Renal cortex interstitium (tissue), 11 donors: ENCODE data around the gene GARNL3. TPM values are rescaled to one million over a fixed set of nuclear protein-coding genes. Genes with fewer than 3 reads are reported as not detected.

Source experiments
- DNase-seq, 11 donors: peaks; one replicate each; pipeline ENCODE4 v3.0.0-alpha.2; 2013; ENCODE audit warnings: low read depth in 9 of 11, low spot score in 4 of 11; ENCODE audit errors: extremely low read depth in 1 of 11
- polyA plus RNA-seq, 3 donors: library from polyadenylated mRNA; unstranded; fragments of 120-200 nt; gene quantifications; one replicate each; pipeline ENCODE4 v1.2.1, GENCODE V29; 2013; ENCODE audit not compliant: insufficient read length in 3 of 3

The GARNL3 gene
- polyA plus RNA-seq, 3 donors, result 13.9 to 18.1 (median 16.1) TPM

DNA sequence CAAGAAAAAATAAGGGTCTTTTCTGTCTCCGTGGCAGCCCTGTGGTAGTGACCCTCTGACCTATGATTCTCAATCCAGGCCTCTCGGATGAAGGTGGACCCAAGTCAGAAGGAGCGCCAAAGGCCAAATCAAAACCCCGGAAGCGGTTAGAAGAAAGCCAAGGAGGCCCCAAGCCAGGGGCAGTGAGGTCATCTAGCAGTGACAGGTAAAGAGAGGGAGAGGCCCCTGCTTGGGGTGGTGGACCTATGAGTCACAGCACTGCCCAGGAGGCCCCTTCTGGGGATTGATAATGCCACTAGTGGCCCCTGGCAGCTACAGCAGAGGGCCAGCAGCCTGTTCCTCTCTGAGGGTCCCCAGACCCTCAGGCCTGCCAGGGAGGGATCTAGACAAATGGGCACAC, 126.0 kb downstream of the GARNL3 start:
- no peak for DNase-seq

DNA sequence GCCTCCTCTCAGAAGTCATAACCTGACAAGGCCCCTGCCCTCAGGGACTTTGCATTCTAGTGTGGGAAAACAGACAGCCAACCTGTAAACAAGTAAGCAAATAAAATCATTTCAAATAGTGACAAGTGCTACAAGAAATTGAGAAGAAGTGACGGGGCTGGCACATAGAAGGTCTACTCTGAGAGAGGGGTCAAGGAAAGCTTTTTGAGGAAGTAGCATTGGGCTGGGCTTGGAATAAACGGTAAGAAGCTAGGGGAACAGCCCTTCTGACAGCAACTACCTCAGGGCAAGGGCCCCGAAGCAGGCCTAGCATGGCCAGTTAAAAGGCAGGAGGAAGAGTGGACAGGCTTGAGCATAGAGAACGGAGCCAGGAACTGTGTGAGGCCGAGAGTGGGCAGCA, 127.6 kb downstream of the GARNL3 start:
- DNase-seq, result no peak

- DNase-seq, result no peak
Observed at GRCh38 chr9:127392976-127393375, 128.4 kb downstream of the GARNL3 start.

DNA sequence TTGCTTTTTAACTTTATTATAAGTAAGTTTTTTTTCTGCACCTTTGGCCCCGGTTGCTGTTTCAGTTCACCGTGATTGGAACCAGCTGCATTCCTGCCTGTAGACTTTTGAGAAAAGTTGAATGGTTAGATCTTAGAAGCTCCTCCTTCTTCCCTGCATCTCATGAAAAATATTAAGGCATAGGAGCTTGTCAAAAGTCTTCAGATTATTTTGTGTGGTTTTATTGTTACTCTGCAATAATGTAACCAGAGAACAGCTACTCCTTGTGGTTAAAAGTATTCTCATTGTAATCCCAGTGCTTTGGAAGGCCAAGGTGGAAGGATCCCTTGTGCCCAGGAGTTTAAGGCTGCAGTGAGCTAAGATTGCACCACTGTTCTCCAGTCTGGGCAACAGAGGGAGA, 129.1 kb downstream of the GARNL3 start:
- peak in 5 of 11 donors; percentile 20 to 54 (median 32) for DNase-seq

DNA sequence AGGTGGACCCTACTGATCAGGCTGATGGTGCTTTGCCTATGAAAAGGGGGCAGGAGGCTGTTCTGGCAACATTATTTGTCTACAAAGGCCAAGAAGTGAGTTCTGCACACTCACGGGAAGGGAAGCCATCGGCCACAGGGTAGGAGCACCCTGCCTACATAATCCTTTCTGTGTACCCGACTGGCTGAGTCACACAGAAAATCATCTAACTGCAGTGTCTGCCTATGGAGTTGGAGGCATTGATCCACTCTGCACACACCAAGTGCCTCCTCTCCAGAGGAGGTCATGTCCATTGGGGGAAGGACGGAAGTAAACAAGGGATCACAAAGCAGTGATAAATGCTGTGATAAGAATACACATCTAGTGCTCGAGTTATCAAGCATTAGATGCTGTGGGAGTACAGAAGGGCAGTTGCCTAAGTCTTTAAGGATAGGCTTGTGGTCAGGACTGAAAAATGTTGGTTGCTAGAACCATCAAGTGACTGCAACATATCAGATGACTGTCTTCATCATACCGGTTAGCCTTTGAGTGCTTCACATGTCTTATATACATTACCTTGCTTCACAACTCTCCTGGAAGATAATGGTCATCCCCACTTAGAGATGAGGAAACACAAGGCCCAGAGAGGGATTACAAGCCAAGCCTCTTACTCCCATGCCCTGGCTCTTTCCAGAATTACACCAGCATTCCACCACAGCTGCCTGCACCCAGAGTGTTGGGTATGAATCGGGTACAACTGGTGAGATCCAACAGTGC, 131.1 kb downstream of the GARNL3 start:
- DNase-seq, result no peak

DNA sequence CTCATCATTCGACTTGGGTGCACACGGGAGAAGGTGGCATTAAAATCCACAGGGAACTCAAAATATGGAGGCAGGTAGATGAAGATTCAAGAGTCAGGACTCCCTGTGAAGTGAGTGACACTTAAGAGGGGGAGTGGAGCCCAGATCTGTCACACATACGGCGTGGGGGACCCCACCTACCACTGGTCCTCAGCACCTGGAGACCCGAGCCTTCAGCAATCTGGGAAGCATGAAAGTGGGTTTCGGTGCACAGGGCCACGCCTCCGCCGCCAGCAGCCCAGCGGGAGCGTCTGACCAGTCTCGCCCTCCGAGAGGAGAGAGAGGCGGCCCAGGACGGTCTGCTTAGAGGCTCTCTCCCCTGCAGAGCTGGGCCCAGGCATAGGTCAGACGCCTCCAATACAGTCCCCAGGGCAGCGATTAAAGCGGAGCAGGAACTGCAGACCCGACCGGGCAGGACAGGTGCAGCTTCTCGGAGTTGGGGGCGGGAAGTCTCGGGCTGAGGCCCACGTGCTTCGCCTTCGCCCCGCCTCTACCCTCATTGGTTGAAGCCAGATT, 131.8 kb downstream of the GARNL3 start:
- no peak for DNase-seq

DNA sequence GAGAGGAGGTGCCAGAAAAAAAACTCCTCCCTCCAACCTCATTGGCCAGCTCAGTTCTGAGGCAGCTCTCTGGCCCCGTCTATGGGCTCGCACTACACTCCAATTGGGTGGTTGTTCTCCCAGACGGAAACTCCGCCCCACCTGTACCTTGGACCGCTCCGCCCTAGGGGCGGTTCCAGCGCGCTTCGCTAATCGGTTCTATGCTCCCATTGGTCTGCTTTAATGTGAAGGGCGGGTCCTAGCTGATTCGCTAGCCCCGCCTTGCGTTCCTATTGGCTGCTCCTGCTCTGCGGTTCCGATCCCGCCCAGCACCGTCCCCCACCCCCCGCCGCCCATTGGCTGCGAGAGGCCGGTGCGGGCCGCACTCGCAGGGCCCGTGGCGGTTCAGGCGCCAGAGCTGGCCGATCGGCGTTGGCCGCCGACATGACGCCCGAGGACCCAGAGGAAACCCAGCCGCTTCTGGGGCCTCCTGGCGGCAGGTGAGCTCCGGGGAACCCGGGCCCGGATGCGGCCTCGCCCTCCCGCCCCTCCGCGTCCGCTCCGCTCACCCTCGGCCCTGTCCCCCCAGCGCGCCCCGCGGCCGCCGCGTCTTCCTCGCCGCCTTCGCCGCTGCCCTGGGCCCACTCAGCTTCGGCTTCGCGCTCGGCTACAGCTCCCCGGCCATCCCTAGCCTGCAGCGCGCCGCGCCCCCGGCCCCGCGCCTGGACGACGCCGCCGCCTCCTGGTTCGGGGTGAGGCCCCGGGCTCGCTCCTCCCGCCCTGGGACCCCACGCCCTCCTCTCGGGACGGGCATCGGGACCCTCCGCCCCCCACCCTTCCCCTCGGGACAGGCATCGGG, 132.5 kb downstream of the GARNL3 start, which contains the start of gene SLC2A8:
TSS of gene SLC2A8 (plus strand) at position 362 of the 838 bp plus-strand sequence. CDS start at position 424, 62 bp downstream.
- DNase-seq, result peak; percentile 97 to 100 (median 99)

- DNase-seq, result peak in 4 of 11 donors; percentile 23 to 41 (median 33)
Observed at GRCh38 chr9:127397646-127398274, 133.2 kb downstream of the GARNL3 start.

DNA sequence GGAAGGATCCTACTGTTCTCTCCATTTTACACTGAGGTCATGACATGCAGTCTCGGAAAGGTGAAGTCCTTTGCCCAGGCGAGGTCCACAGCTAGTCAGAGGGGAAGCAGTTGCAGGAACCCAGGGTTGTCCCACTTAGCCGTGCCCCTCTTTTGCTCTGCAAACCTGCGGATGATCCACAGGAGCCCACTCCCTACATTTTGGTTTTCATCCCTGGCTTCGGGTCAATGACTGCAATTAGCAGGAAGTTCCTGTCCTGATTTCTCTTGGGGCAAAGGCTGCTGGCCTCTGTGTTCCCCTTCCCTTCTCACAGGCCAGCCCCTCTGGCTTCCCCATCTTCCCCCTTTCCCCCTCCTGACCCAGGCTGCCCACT, 133.7 kb downstream of the GARNL3 start:
- DNase-seq, result no peak

- no peak for DNase-seq
Observed at GRCh38 chr9:127398715-127399400, 134.3 kb downstream of the GARNL3 start.

GRCh38 chr9:127399736-127400269, 135.2 kb downstream of the GARNL3 start:
- no peak for DNase-seq

GRCh38 chr9:127402401-127403090, 138.0 kb downstream of the GARNL3 start:
- DNase-seq, result no peak

GRCh38 chr9:127403507-127404192, 139.1 kb downstream of the GARNL3 start:
- DNase-seq, result no peak

- DNase-seq, result no peak
Observed at GRCh38 chr9:127404631-127405030, 140.1 kb downstream of the GARNL3 start.

DNA sequence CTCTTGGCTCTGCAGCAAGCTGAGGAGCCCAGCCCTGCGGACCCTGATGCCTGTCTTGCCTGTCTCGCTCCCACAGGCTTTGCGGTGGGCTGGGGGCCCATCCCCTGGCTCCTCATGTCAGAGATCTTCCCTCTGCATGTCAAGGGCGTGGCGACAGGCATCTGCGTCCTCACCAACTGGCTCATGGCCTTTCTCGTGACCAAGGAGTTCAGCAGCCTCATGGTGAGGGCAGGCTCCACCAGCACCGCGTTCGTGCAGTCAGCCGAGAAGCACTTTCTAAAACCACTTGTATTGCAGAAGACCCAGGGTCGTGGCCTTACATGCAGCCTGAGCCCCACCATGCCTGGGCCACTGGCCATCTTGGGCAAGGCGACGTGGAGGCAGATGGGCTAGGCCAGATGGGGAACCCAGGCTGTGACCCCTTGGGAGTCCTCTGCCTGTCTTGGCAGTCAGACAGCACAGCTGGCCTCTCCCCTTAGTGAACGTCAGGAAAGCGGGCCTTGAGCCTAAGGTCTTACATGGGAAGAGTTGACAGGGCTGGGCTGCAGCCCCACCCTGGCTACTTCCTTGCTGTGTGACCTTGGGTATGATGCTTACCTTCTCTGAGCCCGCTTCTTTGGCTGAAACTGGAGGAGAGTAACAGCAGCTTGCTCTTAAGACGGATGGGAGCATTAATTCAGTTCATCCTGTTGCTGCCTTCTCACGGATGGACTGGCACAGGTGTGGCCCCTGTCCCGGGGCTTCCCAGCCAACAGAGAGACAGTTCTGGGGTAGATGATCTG, 141.0 kb downstream of the GARNL3 start:
- no peak for DNase-seq

GRCh38 chr9:127406799-127407491, 142.4 kb downstream of the GARNL3 start:
- DNase-seq, result no peak
